CD4-positive, alpha-beta T cell treated with Interleukin-2 at 100 ng/mL for 4 hours (primary cell): ENCODE results near the gene CAMK2A.

ENCODE experiments used
- DNase-seq: peaks from one replicate; pipeline ENCODE4 v3.0.0-alpha.2; 2020; ENCODE audit warnings: low spot score

CAMK2A gene

DNA sequence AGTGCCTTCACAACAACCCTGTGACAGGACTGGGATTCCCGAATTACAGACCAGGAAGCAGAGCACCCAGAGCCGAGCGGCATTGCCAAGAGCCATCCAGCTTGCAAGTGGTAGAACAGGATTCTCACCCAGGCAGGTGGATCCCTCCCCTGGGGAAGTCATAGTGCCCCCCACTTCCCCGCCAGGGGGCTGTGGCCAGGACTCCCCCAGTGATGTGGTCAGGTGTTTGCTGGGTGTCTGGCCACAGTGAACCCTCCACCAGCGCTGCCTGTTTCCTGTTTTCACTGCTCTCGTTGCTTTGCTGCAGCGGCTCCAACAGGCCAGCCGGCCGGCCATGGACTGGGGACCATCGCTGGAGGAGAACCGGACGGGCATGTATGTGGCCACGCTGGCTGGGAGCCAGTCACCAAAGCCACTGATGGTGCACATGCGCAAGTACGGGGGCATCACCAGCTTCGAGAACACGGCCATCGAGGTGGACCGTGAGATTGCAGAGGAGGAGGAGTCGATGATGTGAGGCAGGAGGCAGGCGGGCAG lies 80.4 kb downstream of the CAMK2A start:
- DNase-seq, result no peak

DNA sequence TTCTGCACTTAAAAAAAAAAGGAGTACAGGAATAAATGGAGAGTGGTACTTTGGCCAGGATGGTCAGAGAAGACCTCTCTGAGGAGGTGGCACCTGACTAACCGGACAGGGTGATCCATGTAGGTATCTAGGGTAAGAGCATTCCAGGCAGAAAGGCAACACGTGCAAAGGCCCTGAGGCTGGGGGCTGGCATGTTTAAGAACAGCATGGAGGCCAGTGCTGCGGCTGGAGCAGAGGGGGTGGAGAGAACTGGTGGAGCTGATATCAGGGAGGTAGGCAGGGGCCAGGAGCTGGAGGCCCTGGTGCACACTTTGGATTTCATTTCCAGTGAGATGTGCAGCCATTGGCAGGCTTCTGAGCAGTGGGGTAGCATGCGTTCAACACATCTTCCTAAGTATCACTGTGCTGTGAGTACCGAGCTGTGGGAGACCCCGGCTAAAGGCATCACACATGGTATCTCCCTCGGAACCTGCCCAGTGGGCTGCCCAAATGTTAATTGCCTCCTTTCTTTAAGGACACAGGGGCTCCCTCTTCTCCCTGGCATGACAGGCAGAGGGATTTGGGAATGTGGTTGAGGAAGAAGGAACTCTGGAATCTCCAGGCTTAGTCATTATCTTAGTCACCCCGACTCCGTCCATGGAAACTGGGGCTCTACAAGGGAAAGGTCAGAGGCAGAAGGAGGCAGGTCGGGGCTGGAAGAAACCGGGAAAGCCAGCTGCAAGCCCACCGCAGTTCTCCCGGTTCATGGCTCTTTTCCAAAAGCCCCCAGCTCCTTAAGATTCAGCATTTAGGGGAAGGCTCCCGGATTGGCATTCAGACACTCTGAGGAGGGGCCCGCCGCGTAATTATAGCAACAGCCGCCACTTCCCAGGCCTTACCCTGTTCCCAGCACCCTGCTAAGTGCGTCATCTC lies 81.1 kb downstream of the CAMK2A start:
- no peak for DNase-seq

DNA sequence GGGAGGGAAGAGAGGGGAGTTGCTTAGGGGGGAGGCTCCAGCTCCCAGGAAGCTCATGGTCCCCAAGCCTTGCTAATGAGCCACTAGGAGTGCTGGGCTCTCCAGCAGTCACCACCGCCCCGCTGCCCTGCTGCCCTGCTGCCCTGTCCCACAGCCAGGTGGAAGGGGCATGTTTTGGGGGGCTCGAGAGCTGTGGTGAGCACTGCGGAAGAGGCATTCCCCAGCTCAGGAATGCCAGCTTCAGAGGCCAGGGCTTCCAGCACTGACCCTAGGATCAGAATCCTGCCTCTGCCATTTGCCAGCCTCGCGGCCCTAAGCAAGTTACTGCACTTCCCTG lies 82.8 kb downstream of the CAMK2A start:
- no peak for DNase-seq

DNA sequence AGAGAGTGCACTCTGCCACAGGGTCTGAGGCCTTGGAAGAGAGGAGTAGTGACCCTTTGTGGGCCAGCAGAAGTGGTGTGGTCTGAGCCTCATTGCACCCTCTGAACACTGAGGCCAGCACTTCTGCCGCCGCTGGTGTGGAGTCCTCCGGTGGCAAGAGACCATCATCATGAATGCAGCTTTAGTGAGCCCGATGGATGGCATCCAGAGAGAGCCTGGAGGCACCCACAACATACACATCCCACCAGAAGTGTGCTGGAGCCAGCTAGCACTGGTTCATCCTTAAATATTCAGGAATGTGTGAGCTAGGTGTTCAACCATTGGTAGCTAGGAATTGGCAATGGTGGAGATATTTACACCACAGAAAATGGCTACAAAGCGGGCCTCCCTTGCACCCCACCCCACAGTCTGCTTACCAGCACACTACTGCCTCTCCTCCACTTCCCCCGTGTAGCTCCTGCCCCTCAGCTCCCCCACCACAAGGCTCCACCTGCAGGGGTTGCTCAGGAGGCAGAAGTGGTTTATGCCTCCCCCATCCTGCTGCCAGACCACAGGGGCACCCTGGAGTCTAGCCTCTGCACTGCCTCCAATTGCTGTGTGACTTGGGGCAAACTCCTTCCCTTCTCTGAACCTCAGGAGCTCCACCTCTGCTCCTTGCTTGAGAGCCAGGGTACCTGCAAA lies 83.3 kb downstream of the CAMK2A start:
- no peak for DNase-seq

DNA sequence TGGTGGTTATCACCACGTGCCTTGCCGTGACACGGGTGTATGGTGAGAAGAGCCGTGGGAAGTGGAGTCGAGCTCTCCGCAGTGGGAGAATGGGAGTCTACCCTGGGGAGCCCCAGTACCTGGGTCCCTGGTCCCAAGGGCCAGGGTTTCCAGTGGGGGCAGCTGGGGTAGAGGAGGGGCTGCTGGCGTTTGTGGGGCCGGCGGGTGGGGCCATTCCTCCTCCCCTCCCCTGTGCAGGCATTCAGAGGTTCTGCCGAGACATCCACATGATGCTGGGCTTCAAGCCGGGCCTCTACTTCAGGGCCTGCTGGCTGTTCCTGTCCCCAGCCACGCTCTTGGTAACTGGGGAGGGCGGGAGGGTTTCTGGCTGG lies 85.0 kb downstream of the CAMK2A start:
- DNase-seq, result no peak

DNA sequence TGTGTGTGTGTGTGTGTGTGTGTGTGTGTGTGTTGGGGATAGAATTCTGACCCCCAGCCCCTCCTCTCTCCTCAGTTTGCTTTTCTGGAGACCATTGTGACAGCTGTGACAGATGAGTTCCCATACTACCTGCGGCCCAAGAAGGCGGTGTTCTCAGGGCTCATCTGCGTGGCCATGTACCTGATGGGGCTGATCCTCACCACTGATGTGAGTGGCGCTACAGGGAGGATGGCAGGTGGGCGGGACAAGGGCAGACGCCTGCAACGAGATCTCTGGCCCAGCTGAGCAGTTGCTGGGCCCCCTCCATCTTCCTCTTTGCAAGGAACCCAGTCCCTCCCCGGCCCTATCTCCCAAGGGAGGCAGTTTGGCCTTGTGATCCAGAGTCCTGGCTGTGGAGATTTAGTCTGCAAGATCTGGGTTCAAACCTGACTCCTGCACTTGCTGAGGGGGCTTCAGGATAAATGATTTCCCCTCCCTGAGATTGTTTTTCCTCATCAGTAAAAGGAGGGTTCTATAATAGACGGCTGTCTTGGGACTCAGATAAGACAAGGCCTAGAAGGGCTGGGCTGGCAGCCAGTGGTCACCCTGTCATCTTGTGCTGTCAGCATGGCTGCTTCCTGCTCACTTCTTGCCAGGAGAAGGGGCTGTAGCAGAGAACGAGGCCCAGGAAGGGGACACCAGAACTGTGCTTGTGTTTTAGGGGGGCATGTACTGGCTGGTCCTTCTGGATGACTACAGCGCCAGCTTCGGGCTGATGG lies 85.6 kb downstream of the CAMK2A start:
- DNase-seq, result no peak

DNA sequence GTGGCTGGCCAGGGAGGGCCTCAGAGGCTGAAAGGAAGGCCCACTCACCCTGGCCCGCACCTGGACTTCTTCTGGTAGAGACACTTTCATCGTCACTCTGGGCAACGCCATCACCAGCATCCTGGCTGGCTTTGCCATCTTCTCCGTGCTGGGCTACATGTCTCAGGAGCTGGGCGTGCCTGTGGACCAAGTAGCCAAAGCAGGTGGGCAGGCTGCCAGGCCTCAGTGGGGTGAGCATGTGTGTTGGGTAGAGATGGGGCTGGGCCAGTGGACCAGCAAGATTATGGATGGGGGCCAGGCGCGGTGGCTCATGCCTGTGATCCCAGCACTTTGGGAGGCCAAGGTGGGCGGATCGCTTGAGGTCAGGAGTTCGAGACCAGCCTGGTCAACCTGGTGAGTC lies 87.1 kb downstream of the CAMK2A start:
- DNase-seq, result no peak

DNA sequence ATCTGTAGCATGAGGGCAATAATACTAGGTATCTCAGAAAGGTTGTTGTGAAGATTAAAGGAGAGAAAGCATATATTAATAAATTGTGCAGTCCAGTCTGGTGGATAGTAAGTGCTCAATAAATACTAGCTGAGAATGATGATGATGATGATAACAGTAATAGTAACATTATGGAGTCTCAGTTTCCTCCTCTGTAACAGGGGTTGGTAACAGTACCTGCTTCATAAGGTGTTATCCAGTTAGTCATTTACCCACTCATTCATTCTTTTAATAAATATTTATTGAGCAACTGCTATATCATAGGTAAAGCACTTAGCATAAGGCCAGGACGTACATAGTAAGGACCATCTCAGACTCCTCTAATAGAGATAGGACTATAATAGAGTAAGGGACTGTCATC lies 92.1 kb downstream of the CAMK2A start:
- DNase-seq, result no peak

DNA sequence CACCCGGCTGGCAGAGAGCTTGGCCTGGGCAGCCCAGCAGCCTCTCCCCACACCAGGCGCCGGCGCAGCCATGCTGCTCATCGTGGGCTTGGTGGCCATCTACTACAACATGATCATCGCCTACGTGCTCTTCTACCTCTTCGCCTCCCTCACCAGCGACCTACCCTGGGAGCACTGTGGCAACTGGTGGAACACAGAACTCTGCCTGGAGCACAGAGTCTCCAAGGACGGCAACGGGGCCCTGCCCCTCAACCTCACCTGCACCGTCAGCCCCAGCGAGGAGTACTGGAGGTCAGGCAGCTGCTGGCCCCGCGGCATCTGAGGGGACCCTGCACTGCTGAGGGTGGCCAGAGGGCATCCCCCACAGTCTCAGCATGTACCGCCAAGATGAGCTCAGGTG lies 92.6 kb downstream of the CAMK2A start:
- DNase-seq, result no peak

DNA sequence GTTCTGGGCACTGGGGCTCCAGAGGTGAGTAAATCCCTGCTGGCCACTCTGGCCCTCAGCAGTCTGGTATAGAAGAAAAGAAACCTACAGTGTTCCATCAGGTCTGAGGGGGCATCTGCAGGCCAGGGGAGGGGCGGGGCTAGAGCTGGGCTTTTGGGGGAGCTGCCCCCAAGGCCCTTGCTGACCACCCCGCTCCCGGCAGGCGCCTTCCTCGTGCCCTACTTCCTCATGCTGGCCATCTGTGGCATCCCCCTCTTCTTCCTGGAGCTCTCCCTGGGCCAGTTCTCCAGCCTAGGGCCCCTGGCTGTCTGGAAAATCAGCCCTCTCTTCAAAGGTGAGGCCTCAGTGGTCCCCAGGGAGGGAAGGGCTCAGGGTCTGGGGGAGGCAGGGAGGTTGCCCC lies 93.1 kb downstream of the CAMK2A start:
- no peak for DNase-seq

DNA sequence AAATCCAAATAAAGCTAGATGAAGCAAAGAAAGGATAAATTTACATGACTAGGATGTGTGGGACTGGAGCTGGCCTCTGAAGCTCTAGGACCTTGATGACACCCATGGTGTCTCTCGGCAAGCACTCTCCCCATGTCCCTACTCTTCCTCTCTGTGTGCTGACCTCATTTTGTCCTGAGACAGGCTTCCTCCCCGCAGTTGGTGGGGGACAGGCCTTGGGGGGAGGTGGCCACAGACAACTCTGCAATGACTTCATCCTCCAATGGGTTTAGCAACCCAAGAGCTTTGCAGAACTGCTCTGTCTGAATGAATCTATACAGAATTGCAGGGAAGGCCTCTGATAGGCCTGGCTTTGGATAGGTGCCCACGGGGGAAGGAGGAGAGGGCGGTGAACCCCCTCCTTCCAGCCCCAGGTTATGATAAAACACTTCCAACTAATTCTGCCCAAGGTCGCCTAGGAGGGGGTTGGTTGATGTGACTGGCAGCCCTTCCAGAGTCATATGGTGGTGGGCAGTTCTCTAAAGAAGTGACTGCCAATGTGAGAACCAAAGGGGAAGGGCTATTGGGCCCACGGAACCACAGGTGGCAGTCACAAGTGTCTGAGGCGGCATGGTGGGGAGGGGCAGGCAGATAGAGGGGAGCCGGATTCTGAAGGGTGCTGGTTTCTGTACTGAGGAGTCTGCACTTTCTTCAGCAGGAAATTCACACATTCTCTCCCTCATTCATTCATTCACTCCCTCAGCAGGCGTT lies 93.7 kb downstream of the CAMK2A start:
- no peak for DNase-seq

DNA sequence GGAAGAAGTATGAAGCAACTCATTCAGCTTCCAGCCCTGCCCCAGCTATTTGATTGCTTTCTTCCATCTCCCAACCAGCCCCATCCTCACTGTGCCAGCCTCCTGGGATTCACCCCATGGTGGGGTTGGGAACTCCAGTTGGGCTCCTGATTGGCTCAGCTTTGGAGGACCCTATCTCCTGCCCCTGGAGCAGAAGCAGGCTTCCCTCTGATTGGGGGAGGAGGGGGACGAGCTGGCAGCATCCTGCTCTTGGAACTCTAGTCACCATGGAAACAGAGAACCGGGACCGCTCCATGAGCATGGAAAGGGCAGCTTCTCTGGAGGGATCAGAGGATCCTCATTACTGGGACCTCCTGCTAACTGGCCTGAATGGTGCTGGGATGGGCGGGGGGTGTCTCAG lies 97.1 kb downstream of the CAMK2A start:
- DNase-seq, result no peak

DNA sequence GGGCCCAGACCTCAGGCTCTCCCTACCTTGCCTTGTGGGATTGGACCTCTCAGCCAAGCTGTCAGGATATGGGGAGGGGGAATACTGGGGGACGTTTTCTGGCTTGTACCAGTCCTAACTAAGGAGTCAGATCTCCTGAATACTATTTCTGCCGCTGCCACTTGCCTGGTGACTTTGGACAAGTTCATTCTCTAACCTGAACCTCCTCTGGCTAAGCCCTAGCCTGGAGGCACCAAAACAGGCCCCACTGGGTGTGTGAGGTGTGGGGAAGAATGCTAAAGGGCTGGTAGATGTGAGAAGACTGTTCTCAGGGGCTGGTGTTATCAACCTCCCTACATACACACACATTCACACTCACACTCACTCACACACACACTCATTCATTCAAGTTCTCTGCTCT lies 98.6 kb downstream of the CAMK2A start:
- DNase-seq, result no peak

DNA sequence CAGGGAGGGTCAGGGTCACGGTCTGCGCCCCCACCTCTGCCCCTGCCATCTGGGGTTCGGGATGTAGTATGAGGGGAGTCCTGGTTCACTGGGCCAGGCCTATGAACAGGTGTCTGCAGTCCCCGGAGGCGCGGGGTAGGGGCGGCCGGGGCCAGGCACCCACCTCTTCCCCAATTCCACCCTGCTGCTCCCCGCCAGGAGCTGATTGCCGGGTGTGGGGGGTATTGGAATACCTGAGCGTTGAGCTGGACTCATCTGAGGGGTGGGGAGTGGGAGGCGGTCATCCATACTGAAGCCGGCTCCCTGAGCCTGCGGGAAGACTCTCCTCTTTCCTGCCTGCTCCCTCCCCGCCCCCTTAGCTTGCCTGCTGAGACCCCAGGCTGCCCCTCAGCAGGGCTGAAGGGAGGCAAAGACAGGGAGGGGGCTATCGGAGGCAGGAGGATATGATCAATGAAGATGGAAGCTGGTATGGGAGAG lies 99.0 kb downstream of the CAMK2A start:
- no peak for DNase-seq

DNA sequence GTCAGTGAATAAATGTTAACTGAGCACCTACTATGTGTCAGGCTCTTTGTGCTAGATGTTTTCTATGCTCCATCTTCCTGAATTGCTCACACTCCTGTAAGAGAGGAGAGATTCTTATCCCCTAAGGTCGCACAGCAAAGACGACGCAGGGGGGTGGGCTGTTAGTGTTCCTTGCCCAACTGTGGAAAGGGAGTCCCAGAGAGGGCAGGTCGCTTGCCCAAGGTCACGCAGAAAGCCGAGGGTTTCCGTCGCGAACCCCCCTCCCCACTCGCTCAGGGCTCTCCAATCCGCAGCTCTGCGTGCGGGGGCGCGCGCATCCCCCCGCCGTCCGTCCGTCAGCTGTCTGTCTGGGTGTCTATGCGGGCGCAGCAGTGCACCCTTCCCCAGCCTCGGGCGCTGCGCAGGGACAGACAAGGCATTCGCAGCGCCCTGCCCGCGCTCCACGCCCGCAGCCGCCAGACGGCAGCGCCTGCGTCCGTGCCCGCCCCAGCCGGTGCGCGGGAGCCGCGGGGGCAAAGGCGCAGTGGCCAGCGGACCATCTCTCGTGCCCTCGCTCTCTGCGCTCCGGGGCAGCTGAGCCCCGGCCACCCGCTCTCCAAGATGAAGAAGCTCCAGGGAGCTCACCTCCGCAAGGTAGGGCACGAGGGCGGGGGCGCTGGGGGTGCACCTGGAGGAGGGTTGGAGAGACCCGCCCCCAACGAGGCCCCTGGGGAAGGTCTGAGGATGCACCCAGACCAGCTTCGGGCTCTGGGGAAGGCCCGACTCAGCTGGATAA lies 99.7 kb downstream of the CAMK2A start, which contains the start of gene SLC6A7:
TSS of gene SLC6A7 (plus strand) at position 335 of the 775 bp plus-strand sequence. CDS start at position 601, 266 bp downstream.
- no peak for DNase-seq

DNA sequence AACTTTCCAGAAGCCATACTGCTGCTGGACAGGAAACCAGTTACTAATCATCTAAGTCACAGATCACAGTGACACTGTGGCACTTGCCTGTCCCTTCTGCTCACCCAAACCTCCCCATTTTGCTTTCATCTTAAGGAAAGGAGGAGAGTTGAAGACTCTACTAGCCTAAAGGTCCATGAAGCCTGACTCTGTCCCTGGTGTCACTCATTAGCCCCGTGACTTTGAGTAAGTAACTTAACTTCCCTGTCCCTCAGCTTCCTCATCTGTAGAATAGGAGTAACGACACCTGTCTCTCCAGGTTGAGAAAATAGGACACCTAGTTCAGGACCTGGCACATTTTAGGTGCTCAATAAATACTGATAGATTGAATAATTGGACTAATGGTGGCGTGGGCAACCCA lies 100.2 kb downstream of the CAMK2A start:
- no peak for DNase-seq

DNA sequence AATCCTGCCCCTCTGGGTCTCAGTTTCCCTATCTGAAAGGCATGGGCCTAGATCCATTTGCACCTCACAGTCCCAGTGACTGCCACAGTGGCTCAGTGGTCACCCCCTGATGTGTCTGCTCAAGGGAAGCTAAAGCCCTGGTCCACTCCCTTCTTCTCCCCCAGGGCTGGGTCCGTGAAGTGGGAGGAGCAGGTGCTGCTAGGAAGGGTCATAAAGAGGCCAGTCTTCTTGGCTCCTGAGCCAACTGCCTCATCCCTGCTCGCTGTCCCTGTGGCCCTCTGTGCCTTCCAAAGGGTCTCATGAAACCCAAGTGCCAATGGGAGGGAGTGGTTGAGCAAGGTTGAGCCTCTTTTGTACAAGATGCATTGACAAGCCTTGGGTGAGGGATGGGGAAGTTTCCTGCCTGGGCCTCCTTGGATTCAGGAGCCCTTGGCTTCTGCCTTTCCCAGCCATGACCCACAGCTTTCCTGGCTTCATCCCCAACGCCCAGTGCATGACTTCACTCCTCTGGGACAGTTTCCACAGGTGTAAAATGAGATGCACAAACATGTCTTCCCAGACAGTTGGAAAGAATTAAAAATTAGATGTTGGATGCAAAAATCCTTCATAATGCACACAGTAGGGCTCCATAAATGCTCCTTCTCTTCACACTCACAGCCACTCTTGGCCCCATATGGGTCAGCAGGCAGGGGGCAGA lies 101.3 kb downstream of the CAMK2A start:
- no peak for DNase-seq

DNA sequence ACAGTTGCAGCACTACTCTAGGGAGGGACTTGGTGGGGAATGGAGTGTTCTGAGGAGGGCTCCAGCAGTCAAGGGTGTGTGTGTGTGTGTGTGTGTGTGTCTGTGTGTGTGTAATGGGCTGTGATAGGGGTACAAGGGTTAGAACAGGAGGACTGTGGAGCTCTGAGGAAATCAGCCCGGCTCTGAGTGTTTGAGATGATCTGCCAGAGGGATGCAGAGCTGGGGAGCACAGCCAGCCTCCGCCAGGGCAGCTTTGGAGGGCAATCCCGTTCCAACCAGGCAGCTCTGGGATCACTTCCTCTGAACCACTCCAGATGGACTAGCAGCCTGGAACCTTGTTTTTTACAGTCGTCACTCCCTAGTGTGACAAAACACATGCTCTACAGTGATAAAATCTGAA lies 102.7 kb downstream of the CAMK2A start:
- DNase-seq, result no peak

DNA sequence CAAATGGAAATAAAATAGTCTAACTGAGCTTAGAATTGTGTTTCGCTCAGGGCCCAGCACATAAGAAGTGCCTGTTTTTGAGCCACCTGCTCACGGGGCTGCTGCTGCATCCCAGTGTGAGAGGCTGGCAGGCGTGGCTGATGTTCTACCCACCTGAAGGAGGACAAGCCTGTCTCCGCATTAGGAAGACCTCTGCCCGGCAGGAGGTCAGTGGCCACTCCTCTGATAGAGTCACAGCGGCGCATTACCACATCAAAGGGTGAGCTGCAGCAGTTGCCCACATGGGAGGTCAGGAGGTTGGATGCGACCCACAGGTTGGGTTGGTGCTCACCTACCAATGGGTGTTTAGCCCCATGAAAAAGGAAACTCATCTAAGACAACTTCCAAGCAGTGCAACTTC lies 103.4 kb downstream of the CAMK2A start:
- DNase-seq, result no peak
